Skeletal muscle tissue (tissue), 2 donors: Measurements from ENCODE around the gene MEGF8. TPM values are rescaled to one million over a fixed set of nuclear protein-coding genes. Genes with fewer than 3 reads are reported as not detected.

Experiments used
- small RNA-seq: library from RNA; depleted of rRNA; stranded (forward); fragments of <200 nt; gene quantifications from one replicate; pipeline ENCODE3, GENCODE V24; 2014
- total RNA-seq: library from RNA; depleted of rRNA; stranded (reverse); fragments of >200 nt; gene quantifications from one replicate; pipeline ENCODE4 v1.2.3, GENCODE V29; 2014

Gene MEGF8
- total RNA-seq, 1 donor from 2014 or later, result 17.2 TPM

Small RNA genes lying within 50 kb of the gene (small RNA-seq; reads per million reads assigned to genes)
- not detected for gene MIR8077

Other genes with a start within 250 kb of the MEGF8 start
- 7.8 TPM for gene ZNF574, start 249.5 kb upstream of the MEGF8 start, total RNA-seq
- gene POU2F2, start 193.2 kb upstream of the MEGF8 start, total RNA-seq, result 0.52 TPM
- gene DEDD2, start 108.0 kb upstream of the MEGF8 start, total RNA-seq, result 21.4 TPM
- gene ZNF526, start 105.3 kb upstream of the MEGF8 start, total RNA-seq, result 7.8 TPM
- 5.2 TPM for gene GSK3A, start 83.0 kb upstream of the MEGF8 start, total RNA-seq
- 12.0 TPM for gene ERF, start 70.5 kb upstream of the MEGF8 start, total RNA-seq
- gene CIC, start 56.4 kb upstream of the MEGF8 start, total RNA-seq, result 10.4 TPM
- not detected for gene PRR19, start 23.5 kb upstream of the MEGF8 start, total RNA-seq
- gene PAFAH1B3, start 23.0 kb upstream of the MEGF8 start, total RNA-seq, result 29.2 TPM
- 0.52 TPM for gene TMEM145, start 12.3 kb upstream of the MEGF8 start, total RNA-seq
- gene CNFN, start 64.7 kb downstream of the MEGF8 start, total RNA-seq, result not detected
- gene LIPE, start 101.8 kb downstream of the MEGF8 start, total RNA-seq, result 8.9 TPM
- not detected for gene CXCL17, start 117.3 kb downstream of the MEGF8 start, total RNA-seq
- 0.52 TPM for gene CEACAM1, start 202.8 kb downstream of the MEGF8 start, total RNA-seq